ENCODE data around the gene MSX2.

DNA sequence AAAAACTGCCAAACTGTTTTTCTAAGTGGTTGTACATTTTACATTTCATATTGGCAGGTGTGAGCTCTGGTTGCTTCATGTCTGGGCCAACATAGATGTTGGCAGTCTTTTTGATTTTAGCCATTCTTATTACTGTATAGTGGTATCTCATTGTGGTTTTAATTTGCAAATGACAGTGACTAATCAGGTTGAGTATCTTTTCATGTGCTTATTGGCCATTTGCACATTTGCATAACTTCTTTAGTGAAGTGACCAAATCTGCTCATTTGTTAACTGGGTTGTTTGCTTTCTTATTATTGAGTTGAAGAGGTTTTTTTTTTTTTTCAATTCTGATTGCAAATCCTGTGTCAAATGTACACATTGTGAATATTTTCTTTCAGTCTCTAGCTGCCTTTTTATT lies 36.9 kb upstream of the MSX2 start:
- TF ChIP-seq, protein P1, sequence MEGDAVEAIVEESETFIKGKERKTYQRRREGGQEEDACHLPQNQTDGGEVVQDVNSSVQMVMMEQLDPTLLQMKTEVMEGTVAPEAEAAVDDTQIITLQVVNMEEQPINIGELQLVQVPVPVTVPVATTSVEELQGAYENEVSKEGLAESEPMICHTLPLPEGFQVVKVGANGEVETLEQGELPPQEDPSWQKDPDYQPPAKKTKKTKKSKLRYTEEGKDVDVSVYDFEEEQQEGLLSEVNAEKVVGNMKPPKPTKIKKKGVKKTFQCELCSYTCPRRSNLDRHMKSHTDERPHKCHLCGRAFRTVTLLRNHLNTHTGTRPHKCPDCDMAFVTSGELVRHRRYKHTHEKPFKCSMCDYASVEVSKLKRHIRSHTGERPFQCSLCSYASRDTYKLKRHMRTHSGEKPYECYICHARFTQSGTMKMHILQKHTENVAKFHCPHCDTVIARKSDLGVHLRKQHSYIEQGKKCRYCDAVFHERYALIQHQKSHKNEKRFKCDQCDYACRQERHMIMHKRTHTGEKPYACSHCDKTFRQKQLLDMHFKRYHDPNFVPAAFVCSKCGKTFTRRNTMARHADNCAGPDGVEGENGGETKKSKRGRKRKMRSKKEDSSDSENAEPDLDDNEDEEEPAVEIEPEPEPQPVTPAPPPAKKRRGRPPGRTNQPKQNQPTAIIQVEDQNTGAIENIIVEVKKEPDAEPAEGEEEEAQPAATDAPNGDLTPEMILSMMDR (conservative IDR thresholded peaks at IDR 0.05; ENCODE audit: low read length), result no peak
- no peak for TF ChIP-seq EZH2phosphoT487 (IDR thresholded peaks at IDR 0.05; ENCODE audit: borderline replicate concordance)
